Stimulated activated CD4-positive, alpha-beta T cell treated with anti-CD3 and anti-CD28 coated beads, Interleukin-4, amount 100 ng/mL, for 4 hours (primary cell): ENCODE data around the gene SRMS.
A peak's percentile ranks its signal among the peaks of the same experiment; 100 is the strongest.

Experiments used
- DNase-seq, 2 experiments: peaks; one replicate each; pipeline ENCODE4 v3.0.0-alpha.2; 2020

Gene SRMS

GRCh38 chr20:63536997-63537524 is 10.5 kb downstream of the SRMS start, which contains the start of gene PTK6:
Gene PTK6 (minus strand): TSS chr20:63537376. CDS start chr20:63537314, 62 bp downstream.
- no peak for DNase-seq

- no peak for DNase-seq
Measured at GRCh38 chr20:63536241-63536977, 11.1 kb downstream of the SRMS start.

GRCh38 chr20:63534831-63535651 is 12.5 kb downstream of the SRMS start:
- DNase-seq, result no peak

- DNase-seq, result no peak
Measured at GRCh38 chr20:63534427-63534830, 13.1 kb downstream of the SRMS start.

GRCh38 chr20:63533871-63534393 is 13.6 kb downstream of the SRMS start:
- no peak for DNase-seq

GRCh38 chr20:63533388-63533787 is 14.2 kb downstream of the SRMS start:
- no peak for DNase-seq

- DNase-seq, result no peak
Measured at GRCh38 chr20:63532449-63532971, 15.0 kb downstream of the SRMS start.

GRCh38 chr20:63531686-63532448 is 15.7 kb downstream of the SRMS start:
- DNase-seq, result no peak

- DNase-seq, result no peak
Measured at GRCh38 chr20:63530788-63531160, 16.8 kb downstream of the SRMS start.

GRCh38 chr20:63529861-63530787 is 17.4 kb downstream of the SRMS start:
- no peak for DNase-seq

- DNase-seq, result no peak
Measured at GRCh38 chr20:63529180-63529860, 18.2 kb downstream of the SRMS start.

GRCh38 chr20:63527184-63527583 is 20.4 kb downstream of the SRMS start:
- no peak for DNase-seq

GRCh38 chr20:63525971-63526370 is 21.6 kb downstream of the SRMS start:
- DNase-seq, result no peak

- DNase-seq, result no peak
Measured at GRCh38 chr20:63525185-63525584, 22.4 kb downstream of the SRMS start.

GRCh38 chr20:63522981-63523611 is 24.5 kb downstream of the SRMS start:
- DNase-seq, result no peak

GRCh38 chr20:63522091-63522868 is 25.3 kb downstream of the SRMS start:
- no peak for DNase-seq

- no peak for DNase-seq
Measured at GRCh38 chr20:63521602-63522001, 25.9 kb downstream of the SRMS start.

GRCh38 chr20:63520934-63521601 is 26.5 kb downstream of the SRMS start:
- peak; percentile 67 to 69 for DNase-seq

- DNase-seq, result peak; percentile 77 to 87
Measured at GRCh38 chr20:63520504-63520933, 27.0 kb downstream of the SRMS start, which contains the start of gene PPDPF. Gene PPDPF (plus strand): TSS chr20:63520765. CDS start chr20:63521309, 544 bp downstream.
